WI38 (cell line): ENCODE results near the gene ZWILCH.
"Not testable (repeated sequence)": the region's sequence is repeated elsewhere in the genome, so short reads cannot be mapped to it uniquely, and the experiment has no call there.

Source experiments
- H3K4me3 ChIP-seq: 2 replicates; pipeline ENCODE4 v1.5.1; 2011; ENCODE audit warnings: low read depth, mild to moderate bottlenecking, control low read depth, low read length
- CTCF ChIP-seq: IDR thresholded peaks from 2 replicates; pipeline ENCODE4 v1.5.1; 2012; ENCODE audit warnings: low read depth, mild to moderate bottlenecking, control low read depth, low read length

Gene ZWILCH

GRCh38 chr15:66587020-66587419 is 81.9 kb downstream of the ZWILCH start:
- TF ChIP-seq CTCF: no peak
- no peak overlapping the region for H3K4me3 ChIP-seq

- TF ChIP-seq CTCF: no peak
- no peak overlapping the region for H3K4me3 ChIP-seq
Observed at GRCh38 chr15:66587749-66588148, 82.6 kb downstream of the ZWILCH start.

GRCh38 chr15:66588537-66588936 is 83.4 kb downstream of the ZWILCH start:
- H3K4me3 ChIP-seq: no peak overlapping the region
- 0 out of 2 replicates have a peak, but pooled peaks have one; percentile 9 for TF ChIP-seq CTCF

- H3K4me3 ChIP-seq: no peak overlapping the region
- TF ChIP-seq CTCF: no peak
Observed at GRCh38 chr15:66588971-66589370, 83.8 kb downstream of the ZWILCH start.

GRCh38 chr15:66589429-66589828 is 84.3 kb downstream of the ZWILCH start:
- not testable (repeated sequence) for H3K4me3 ChIP-seq

GRCh38 chr15:66590435-66590834 is 85.3 kb downstream of the ZWILCH start:
- TF ChIP-seq CTCF: no peak
- no peak overlapping the region for H3K4me3 ChIP-seq

GRCh38 chr15:66591322-66591862 is 86.3 kb downstream of the ZWILCH start:
- H3K4me3 ChIP-seq: no peak overlapping the region
- TF ChIP-seq CTCF: no peak
